ENCODE results near the gene TAF4.

GRCh38 chr20:62031462-62032092 lies 34.1 kb downstream of the TAF4 start:
- TF ChIP-seq POLR2A (IDR thresholded peaks at IDR 0.05): no peak
- no peak for TF ChIP-seq CTCF (IDR thresholded peaks at IDR 0.05)
